PC-3 (cell line): ENCODE data around the gene GAP43. TPM values are rescaled to one million over a fixed set of nuclear protein-coding genes. Genes with fewer than 3 reads are reported as not detected.

Experiments used
- ATAC-seq: fragments of 200-7000 bp; cut with Tn5 transposase; 2 replicates; pipeline ENCODE4 v1.9.1; 2020; ENCODE audit warnings: mild to moderate bottlenecking, moderate library complexity
- BruUV-seq: library from RNA; stranded (reverse); fragments of 400-500 nt; replicated peaks from 2 replicates; lab custom pipeline; 2021; lab: Mats Ljungman, UMichigan
- CTCF ChIA-PET: fragments of 300-600 bp; sonication (Branson Sonifier 250); formaldehyde crosslinking; loops from one replicate; lab custom pipeline; 2022; ENCODE audit warnings: antibody characterized with exemption; lab: Charles Lee
- POLR2A ChIA-PET: fragments of 300-600 bp; sonication (Branson Sonifier 250); formaldehyde crosslinking; loops from one replicate; lab custom pipeline; 2022; ENCODE audit warnings: antibody characterized with exemption; ENCODE audit not compliant: unreplicated experiment; lab: Charles Lee
- DNase-seq: peaks from one replicate; pipeline ENCODE4 v3.0.0-alpha.2; 2015
- H2AFZ ChIP-seq: fragments of 300-600 bp; sonication (generic); 2 replicates; pipeline ENCODE4 v1.6.0; 2016; ENCODE audit warnings: antibody characterized with exemption, low read length
- H3F3A ChIP-seq: fragments of 300-600 bp; sonication (generic); one replicate; pipeline ENCODE4 v1.6.0; 2017; ENCODE audit warnings: antibody characterized with exemption, low read length, control low read depth, mild to moderate bottlenecking; ENCODE audit not compliant: unreplicated experiment
- H3K27ac ChIP-seq: fragments of 300-600 bp; sonication (generic); 2 replicates; pipeline ENCODE4 v1.5.1; 2016; ENCODE audit warnings: mild to moderate bottlenecking, low read length
- H3K27me3 ChIP-seq: fragments of 300-600 bp; sonication (generic); 2 replicates; pipeline ENCODE4 v1.6.1; 2016; ENCODE audit warnings: low read length, mixed read lengths
- H3K36me3 ChIP-seq: fragments of 300-600 bp; sonication (generic); 2 replicates; pipeline ENCODE4 v1.6.1; 2016; ENCODE audit warnings: low read depth, mixed run types, low read length, mixed read lengths
- H3K4me1 ChIP-seq: fragments of 300-600 bp; sonication (generic); 2 replicates; pipeline ENCODE4 v1.5.1; 2016; ENCODE audit warnings: low read length; ENCODE audit not compliant: insufficient read depth
- H3K4me2 ChIP-seq: fragments of 300-600 bp; sonication (generic); 2 replicates; pipeline ENCODE4 v1.6.0; 2016; ENCODE audit warnings: low read length
- H3K4me3 ChIP-seq: fragments of 300-600 bp; sonication (generic); 2 replicates; pipeline ENCODE4 v1.5.1; 2016; ENCODE audit warnings: mild to moderate bottlenecking, low read length, mixed read lengths
- H3K79me2 ChIP-seq: fragments of 300-600 bp; sonication (generic); 2 replicates; pipeline ENCODE4 v1.6.1; 2017; ENCODE audit warnings: low read length, mixed read lengths
- H3K9ac ChIP-seq: fragments of 300-600 bp; sonication (generic); 2 replicates; pipeline ENCODE4 v1.6.0; 2016; ENCODE audit warnings: mild to moderate bottlenecking, low read length
- H3K9me2 ChIP-seq: fragments of 300-600 bp; sonication (generic); replicated peaks from 2 replicates; pipeline ENCODE4 v1.6.1; 2016; ENCODE audit warnings: mixed run types, low read length, mixed read lengths
- H3K9me3 ChIP-seq: fragments of 300-600 bp; sonication (generic); 2 replicates; pipeline ENCODE4 v1.6.1; 2016; ENCODE audit warnings: low read length, mixed read lengths
- H4K20me1 ChIP-seq: fragments of 300-600 bp; sonication (generic); 2 replicates; pipeline ENCODE4 v1.6.1; 2016; ENCODE audit warnings: low read length, mixed read lengths
- EZH2 ChIP-seq: fragments of 300-600 bp; sonication (generic); IDR thresholded peaks from one replicate; pipeline ENCODE4 v1.6.1; 2017; ENCODE audit warnings: antibody characterized with exemption, mild to moderate bottlenecking, low read length; ENCODE audit not compliant: unreplicated experiment
- EZH2phosphoT487 ChIP-seq: fragments of 300-600 bp; sonication (generic); IDR thresholded peaks from 2 replicates; pipeline ENCODE4 v1.6.1; 2018; ENCODE audit warnings: mild to moderate bottlenecking, antibody characterized with exemption, low read length, borderline replicate concordance
- intact Hi-C: fragments of 100-400 bp; cut with micrococcal nuclease; formaldehyde crosslinking; loops from 2 replicates; pipeline ENCODE4 v1.9.0; 2023
- total RNA-seq: library from RNA; depleted of rRNA; stranded (reverse); fragments of >200 nt; gene quantifications from 2 replicates; pipeline ENCODE4 v1.2.3, GENCODE V29; 2014
- TF ChIP-seq, protein P1 (sequence below): fragments of 300-600 bp; sonication (generic); conservative IDR thresholded peaks from 2 replicates; pipeline ENCODE4 v1.5.1; 2017; ENCODE audit warnings: antibody characterized with exemption, low read depth, mild to moderate bottlenecking, low read length

GAP43 gene
- total RNA-seq, 1 experiment from 2014 or later: not detected

DNA sequence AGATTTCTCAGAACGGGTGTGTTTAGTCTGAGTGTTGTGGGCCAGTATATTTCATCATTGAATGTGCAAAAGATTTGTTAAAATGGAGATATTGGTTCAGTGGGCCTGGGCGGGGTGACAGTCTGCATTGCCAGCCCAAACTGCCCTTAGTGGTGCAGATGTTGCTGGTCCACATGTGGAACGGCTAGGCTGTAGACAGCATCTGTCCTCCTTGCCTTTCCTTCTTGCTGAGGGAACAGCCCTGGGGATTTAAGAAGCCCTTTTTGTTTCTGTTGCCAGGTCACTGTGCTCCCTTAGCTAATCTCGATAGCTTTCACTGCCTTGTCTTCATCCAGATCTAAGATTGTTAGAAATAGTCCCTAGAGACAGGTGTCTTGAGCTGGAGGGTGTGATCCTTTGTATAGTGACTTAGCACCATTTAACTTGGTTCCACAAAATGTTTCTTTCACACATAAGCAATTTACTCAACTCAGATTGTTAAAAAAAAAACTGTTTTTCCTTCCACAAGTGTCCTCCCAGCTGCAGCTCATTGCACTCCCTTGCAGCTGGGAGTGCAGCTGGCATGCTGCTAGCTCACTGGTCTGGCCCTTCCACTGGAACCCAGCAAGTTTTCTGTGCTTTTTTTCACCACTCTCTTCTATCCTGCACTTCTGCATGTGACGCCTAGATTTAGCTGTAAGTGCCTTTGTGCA, 37.5 kb downstream of the GAP43 start:
- Histone ChIP-seq H3K79me2 (no peaks in the 10 kb centered on the region), H3K4me1 (peaks cover 5% of the 10 kb centered on the region), H3F3A (no peaks in the 10 kb centered on the region), H3K36me3 (no peaks in the 10 kb centered on the region), H3K9ac (no peak overlapping the region), H3K4me2 (no peak overlapping the region), H3K27me3 (peaks cover 41% of the 10 kb centered on the region), H2AFZ (no peak overlapping the region), H4K20me1 (no peaks in the 10 kb centered on the region), H3K4me3 (no peak overlapping the region), H3K9me2 (no peaks in the 10 kb centered on the region), H3K9me3 (no peaks in the 10 kb centered on the region), H3K27ac (no peak overlapping the region)
- TF ChIP-seq EZH2phosphoT487: no peak
- no peak for TF ChIP-seq EZH2
- TF ChIP-seq, protein P1, sequence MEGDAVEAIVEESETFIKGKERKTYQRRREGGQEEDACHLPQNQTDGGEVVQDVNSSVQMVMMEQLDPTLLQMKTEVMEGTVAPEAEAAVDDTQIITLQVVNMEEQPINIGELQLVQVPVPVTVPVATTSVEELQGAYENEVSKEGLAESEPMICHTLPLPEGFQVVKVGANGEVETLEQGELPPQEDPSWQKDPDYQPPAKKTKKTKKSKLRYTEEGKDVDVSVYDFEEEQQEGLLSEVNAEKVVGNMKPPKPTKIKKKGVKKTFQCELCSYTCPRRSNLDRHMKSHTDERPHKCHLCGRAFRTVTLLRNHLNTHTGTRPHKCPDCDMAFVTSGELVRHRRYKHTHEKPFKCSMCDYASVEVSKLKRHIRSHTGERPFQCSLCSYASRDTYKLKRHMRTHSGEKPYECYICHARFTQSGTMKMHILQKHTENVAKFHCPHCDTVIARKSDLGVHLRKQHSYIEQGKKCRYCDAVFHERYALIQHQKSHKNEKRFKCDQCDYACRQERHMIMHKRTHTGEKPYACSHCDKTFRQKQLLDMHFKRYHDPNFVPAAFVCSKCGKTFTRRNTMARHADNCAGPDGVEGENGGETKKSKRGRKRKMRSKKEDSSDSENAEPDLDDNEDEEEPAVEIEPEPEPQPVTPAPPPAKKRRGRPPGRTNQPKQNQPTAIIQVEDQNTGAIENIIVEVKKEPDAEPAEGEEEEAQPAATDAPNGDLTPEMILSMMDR: no peak
- ATAC-seq (no peak), DNase-seq (no peak)
- intact Hi-C loops: no loop called here
- CTCF ChIA-PET: no interaction called here
- no TSS peak for BruUV-seq
- POLR2A ChIA-PET: interaction anchor here (0.7 kb wide), 1 partner anchor 282 kb away, joined by 4 read pairs; no protein-coding TSS in a partner anchor

DNA sequence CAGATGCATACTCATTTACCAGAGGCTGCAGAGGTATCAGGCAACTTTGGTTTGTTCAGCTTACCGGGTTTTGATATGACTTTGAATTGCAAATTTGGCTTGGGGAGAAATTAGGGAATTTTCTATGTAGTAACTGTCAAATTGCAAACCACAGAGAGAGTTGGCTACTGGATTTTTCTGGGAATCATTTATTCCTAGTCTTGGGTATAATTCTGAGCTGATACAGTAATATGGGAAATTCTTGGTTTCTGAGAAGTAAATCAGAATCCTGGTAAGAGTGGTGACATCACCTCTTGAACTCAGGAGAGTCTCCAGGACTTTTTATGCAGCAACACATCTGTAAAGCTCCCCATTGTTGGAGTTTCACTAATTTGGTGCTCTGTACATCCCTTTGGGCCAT, 39.0 kb downstream of the GAP43 start:
- H3K9me3 ChIP-seq: no peaks in the 10 kb centered on the region
- no peak overlapping the region for H3K9ac ChIP-seq
- peaks cover 41% of the 10 kb centered on the region for H3K27me3 ChIP-seq
- no peak overlapping the region for H3K27ac ChIP-seq
- no peaks in the 10 kb centered on the region for H4K20me1 ChIP-seq
- CTCF ChIA-PET: interaction anchor here (0.6 to 0.7 kb wide), 2 partner anchors 121 to 216 kb away, joined by 3 read pairs; no protein-coding TSS in a partner anchor
- no peaks in the 10 kb centered on the region for H3K79me2 ChIP-seq
- no peaks in the 10 kb centered on the region for H3F3A ChIP-seq
- no peak overlapping the region for H3K4me2 ChIP-seq
- no peaks in the 10 kb centered on the region for H3K36me3 ChIP-seq
- TF ChIP-seq, protein P1: no peak
- no peak for TF ChIP-seq EZH2phosphoT487
- ATAC-seq (no peak), DNase-seq (no peak)
- peaks cover 5% of the 10 kb centered on the region for H3K4me1 ChIP-seq
- H2AFZ ChIP-seq: no peak overlapping the region
- no peaks in the 10 kb centered on the region for H3K9me2 ChIP-seq
- POLR2A ChIA-PET: interaction anchor here (0.6 kb wide), 1 partner anchor 52 kb away, joined by 4 read pairs; no protein-coding TSS in a partner anchor
- BruUV-seq: no TSS peak
- intact Hi-C loops: no loop called here
- no peak overlapping the region for H3K4me3 ChIP-seq

GRCh38 chr3:115663414-115663813, 40.1 kb downstream of the GAP43 start:
- no TSS peak for BruUV-seq
- Histone ChIP-seq H3K9ac (no peak overlapping the region), H3K4me2 (no peak overlapping the region), H4K20me1 (no peaks in the 10 kb centered on the region), H3F3A (no peaks in the 10 kb centered on the region), H3K9me3 (no peaks in the 10 kb centered on the region), H3K4me1 (no peaks in the 10 kb centered on the region), H3K27me3 (peaks cover 41% of the 10 kb centered on the region), H3K27ac (no peak overlapping the region), H3K36me3 (no peaks in the 10 kb centered on the region), H2AFZ (no peak overlapping the region), H3K9me2 (no peaks in the 10 kb centered on the region), H3K79me2 (no peaks in the 10 kb centered on the region), H3K4me3 (no peak overlapping the region)
- no peak for DNase-seq
- TF ChIP-seq EZH2 (no peak), EZH2phosphoT487 (no peak)
- TF ChIP-seq, protein P1: no peak
- CTCF ChIA-PET: no interaction called here
- ATAC-seq: no peak
- intact Hi-C loops: no loop called here
- POLR2A ChIA-PET: no interaction called here
